Stimulated activated CD8-positive, alpha-beta memory T cell treated with anti-CD3 and anti-CD28 coated beads, Interleukin-12 subunit alpha, Interleukin-12 subunit beta, amount 100 ng/mL, for 24 hours (primary cell): ENCODE results near the gene CEMP1.
"Not testable (repeated sequence)": the region's sequence is repeated elsewhere in the genome, so short reads cannot be mapped to it uniquely, and the experiment has no call there.

Source experiments
- DNase-seq: peaks from one replicate; pipeline ENCODE4 v3.0.0-alpha.2; 2020; ENCODE audit errors: extremely low read depth

The CEMP1 gene, protein sequence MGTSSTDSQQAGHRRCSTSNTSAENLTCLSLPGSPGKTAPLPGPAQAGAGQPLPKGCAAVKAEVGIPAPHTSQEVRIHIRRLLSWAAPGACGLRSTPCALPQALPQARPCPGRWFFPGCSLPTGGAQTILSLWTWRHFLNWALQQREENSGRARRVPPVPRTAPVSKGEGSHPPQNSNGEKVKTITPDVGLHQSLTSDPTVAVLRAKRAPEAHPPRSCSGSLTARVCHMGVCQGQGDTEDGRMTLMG

DNA sequence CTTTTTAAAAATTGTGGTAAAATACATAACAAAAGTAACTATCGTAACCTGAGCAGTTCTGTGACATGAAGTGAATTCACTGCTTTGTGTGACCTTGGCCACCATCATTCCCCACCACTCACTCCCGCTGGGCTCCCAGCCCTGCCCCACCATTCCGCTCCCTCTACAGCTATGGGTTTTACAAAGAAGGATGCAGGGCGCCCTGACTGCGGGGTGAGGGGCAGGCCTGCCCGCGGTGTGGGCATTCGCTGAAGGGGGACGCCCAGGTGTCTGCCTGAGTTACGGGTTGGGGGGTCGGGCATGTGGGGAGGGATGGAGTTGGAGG is at the start of gene CEMP1:
Gene CEMP1 (minus strand): TSS at position 38 of the 325 bp plus-strand sequence. CDS start 335 bp downstream, outside the sequence.
- no peak for DNase-seq

DNA sequence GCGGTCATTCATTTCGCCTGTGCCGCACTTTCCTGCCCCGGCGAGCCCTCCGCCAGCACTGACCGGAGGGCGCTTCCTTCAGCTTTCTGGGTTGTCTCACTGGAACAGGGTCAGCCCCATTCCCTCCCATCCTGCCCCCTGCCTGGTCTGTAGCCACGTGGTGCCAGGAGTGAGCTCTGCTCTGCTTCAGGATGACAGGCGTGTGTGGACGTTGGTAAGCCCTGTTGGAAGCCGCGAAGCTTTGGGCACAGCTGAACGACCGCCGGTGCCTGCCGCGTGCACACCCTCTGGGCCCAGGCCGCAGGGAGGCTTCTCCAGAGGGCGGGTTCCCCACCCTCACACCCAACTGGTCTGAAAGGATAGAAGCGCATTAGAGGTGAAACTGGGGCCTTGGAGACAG is 49.6 kb upstream of the CEMP1 start:
- not testable (repeated sequence) for DNase-seq

DNA sequence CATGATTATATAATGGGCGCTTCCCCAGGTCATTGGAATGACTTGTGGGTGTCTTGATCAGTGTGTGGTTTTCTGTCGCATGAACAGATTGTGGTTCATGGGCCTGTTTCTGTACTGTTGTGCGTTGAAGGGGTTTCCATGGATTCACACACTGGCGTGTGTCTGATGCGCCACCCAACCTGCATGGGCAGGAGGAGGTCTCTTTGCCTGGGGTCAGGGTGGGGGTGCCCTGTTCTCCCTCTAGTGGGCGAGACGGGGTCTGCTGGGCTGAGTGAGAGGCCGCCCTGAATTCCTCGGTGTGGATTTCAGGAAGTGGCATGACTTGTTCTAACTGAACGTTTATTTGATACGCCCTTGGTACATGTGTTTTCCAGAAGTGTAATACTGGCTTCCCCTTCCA is 48.9 kb upstream of the CEMP1 start:
- DNase-seq: not testable (repeated sequence)

DNA sequence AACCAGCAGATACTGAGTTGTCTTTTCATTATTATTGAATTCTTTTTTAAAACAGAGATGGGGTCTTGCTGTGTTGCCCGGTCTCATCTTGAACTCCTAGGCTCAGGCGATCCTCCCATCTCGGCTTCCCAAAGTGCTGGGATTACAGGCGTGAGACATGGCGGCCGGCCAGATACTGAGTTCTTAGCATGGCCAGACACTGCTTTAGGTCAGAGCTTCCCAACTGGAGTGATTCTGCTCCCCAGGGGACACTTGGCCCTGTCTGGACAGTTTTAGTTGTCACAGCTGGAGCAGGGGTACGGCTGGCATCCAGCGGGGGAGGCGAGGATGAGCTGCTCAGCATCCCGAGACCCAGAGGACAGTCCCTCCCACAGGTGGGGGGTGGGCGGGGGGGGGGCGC is 47.7 kb upstream of the CEMP1 start:
- not testable (repeated sequence) for DNase-seq

DNA sequence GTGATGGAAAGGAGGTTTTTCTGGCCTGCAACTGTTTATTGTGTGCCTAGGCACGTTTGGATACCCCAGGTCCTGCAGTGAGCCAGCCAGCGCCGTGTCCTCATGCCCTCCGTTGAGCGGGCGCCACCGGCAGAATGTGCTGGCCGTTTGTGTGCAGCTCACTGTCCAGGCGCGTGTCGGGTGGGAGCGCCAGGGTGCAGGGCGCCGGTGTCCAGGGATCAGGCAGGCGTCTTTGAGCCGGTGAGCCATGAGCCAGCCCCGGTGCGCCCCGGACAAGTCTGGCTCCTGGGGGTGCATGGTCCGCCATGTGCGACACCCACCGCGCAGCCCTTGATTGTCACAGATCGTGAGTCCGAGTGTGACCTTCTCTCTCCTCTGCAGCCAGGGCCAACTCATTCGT is 45.8 kb upstream of the CEMP1 start:
- DNase-seq: not testable (repeated sequence)

DNA sequence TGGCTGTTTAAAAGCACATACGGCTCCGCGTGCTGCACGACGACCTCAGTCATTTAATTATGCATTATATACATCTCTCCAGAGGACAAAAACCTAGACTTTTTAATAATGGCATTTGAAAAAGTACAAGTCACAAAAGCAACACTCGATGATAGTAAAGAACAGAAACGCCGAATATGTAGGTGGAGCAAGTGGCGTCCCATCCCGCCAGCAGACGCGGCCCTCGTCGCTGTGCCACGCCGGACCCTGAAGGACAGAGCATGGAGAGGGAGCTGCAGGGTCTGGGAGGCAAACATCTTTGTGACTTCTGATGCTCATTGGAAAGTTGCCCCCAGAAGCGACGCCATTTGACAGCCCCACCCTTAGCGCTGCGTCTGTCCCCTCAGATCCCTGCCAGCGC is 44.6 kb upstream of the CEMP1 start:
- DNase-seq: not testable (repeated sequence)

DNA sequence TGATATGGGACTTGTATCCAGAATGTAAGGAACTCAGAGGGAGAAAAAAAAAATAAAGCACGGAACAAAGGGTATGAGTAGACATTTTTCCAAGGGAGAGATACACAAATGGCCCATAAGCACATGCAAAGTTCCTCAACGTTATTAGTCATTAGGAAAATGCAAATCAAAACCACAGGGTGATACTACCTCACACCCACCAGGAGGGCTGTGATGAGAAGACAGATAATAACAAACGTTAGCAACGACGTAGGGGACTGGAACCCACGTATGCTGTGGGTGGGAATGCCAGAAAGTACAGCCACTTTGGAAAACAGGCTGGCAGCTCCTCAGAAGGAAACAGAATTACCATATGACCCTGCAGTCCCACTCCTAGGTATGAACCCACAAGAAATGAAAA is 41.5 kb upstream of the CEMP1 start:
- DNase-seq: not testable (repeated sequence)

DNA sequence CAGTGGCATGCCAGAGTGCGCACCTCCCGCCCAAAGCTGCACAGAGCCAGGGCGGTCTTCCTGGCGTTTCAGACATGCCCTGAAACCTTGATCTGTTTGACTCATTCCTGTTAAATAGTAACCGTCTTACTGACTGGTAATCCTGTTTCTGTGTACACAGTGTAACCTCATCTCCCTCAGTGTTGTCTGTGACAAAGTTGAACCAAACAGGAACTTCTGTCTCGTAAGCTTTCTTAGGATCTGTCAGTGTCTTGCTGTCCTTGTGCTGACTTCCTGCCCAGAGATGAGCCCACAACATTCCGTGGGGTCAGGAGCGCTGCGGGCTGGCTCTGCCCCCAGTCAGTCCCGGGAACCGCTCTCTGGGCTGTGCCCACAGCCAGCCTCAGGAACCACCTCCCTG is 37.4 kb upstream of the CEMP1 start:
- DNase-seq: not testable (repeated sequence)

DNA sequence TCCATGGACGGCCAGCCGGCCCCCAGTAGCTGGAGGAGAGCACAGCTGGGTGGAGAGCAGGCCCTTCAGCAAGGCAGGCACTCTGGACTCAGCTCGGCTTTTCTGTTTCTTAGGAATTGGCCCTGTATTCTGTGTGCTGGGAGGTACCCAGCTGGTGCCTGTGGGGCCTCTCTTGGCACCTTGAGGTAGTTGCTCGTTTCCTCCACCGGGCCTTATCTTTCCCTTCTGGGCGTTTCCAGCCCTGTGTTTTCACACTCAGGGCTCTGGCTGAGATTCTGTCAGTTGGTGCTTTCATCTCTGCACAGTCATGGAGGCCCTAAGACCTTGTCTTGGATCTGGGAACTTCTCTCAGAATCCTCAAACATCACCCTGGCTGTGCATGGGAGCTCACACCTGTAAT is 36.3 kb upstream of the CEMP1 start:
- not testable (repeated sequence) for DNase-seq

DNA sequence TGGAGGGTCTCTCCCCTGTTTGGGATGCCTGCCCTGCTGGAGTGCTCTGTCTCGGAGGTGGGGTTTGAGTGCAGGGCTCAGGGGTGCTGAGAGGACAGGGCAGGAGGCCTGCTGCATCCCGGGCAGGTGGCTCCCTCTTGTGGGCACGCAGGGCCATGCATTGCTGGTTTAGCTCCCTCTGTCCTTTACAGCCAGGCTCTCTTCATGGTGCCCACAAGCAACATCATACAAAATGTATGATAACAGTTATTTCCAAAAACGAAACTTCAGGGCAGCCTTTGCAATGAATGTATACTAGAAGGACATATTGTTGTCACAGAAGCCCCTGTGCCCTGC is 29.6 kb upstream of the CEMP1 start:
- not testable (repeated sequence) for DNase-seq

DNA sequence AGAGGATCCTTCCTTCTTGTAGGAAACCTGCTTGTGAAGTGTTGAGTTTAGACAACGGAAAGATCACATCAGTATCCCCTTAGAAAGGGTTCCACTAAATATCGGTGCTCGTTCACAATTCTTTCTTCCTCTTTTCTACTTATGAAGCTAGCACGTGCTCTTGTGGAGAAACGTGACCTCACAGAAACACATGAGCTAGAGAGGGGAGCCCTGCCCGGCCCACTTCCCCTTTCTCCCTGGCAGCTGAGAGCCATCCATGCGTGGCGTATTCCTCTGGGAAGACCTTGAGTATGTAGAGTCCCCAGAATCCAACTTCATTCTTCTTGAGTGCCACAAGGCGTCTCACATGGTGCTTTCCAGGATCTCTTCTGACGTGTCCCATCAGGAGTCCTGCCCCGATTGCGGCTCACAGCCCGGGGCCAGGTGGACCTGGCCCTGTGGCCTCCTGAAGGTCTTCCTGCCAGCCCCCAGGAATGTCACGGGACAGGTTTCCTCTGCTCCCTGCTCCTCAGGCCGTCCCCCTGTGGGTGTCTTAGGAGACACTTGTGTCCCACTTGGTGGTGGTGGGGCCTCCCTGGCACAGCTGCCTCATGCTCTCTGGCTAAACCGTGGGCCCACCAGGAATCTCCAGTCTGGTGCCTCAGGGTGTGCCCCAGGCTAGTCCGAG is 29.1 kb upstream of the CEMP1 start:
- DNase-seq: not testable (repeated sequence)

DNA sequence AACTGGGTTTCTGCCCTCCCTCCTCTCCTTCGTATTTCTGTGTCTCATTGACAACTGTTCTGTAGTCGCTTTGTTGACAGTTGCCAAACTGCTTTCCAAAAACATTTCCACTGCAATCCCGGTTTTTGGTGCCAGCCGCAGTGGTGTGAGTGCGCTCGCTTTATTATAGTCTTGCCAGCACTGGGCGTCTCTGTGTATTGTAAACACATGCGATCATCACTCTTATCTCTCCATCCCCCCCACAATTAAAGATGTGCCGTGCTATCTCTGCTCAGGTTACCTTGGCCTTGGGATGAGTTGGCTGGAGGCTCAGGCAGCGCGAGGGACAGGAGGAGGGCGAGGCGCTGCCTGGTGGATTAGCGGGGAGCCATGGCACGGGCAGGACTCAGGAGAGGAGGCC is 25.9 kb upstream of the CEMP1 start:
- DNase-seq: not testable (repeated sequence)

DNA sequence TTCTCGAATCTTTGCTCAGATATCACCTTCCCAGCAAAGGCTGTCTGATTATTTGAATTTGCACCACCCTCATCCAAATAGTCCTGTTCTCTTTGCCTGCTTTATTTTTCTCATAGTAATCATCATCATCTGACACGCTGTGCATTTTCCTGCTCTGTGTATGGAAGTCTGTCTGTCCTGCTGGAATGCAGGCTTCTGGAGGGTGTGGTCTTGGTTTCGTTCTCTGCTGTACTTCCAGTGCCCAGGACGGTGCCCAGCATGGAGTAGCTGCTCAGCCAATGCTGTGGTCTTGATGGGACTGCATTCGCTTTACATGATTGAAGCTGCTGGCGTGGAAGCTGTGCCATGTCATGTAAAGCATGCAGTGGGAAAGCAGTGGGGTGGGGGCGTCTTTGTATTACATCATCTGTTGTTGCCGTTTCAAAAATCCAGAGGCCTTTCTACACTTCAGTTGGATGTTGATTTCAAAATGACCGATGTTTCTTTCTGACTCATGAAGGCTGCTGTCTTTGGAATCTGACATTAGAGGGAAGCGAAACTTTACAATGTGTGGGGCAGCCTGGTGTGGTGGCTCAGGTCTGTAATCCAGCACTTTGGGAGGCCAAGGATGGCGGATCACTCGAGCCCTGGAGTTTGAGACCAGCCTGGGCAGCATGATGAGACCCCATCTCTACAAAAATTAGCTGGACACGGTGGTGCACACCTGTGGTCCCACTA is 23.7 kb upstream of the CEMP1 start:
- DNase-seq: not testable (repeated sequence)

DNA sequence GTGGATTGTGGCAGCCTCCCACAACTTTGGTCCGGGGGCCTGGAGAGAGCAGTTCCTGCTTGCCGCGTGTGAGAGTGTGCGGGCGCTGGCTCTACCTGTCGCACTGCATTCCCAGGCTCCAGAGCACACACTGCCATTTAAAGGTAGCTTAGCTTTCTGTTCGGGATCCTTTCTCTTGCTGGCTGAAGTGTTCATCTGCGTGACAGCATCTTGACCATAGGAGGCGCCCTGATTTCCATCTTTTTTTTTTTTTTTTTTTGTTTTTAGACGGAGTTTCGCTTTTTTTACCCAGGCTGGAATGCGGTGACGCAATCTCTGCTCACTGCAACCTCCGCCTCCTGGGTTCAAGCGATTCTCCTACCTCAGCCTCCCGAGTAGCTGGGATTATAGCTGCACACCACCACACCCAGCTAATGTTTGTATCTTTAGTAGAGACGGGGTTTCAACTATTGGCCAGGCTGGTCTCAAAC is 20.2 kb upstream of the CEMP1 start:
- not testable (repeated sequence) for DNase-seq

DNA sequence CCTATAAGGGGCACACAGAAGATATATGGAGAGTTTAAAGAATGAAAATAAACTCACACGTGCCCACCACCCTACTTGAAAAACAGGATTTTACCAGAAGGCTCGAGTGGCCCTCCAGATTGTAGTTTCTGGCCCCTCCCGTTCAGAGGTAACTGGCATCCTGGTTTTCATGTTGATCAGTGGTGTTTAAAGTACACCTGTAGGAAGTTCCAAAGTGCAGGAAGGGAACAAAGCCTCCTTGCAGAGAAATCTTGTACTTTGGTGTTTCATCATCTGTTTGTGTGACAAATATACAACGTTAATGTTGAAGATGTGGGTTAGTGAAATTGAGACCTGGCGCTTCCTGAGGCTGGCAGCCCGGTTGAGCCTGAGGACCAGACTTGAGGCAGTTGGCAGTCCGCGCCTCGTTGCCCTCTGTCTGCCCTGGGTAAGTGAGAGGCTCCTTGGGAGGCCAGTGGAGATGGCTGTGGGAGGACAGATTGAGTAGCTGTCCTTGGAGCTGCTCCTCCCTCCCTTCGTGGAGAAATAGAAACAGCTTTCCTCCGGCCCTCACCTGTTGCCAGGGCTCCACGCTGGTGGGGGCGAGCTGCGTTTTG is 19.2 kb upstream of the CEMP1 start:
- DNase-seq: not testable (repeated sequence)

DNA sequence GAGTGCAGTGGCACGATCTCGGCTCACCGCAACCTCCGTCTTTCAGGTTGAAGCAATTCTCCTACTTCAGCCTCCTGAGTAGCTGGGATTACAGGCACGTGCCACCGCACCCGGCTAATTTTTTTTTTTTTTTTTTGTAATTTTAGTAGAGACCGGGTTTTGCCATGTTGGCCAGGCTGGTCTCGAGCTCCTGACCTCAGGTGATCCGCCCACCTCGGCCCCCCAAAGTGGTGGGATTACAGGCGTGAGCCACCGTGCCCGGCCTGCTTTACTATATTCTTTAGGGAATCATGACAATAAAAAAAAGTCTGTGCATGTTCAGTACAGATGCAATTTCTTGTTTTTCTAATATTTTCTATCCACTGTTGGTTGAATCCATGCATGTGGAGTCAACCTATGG is 12.6 kb upstream of the CEMP1 start:
- not testable (repeated sequence) for DNase-seq

DNA sequence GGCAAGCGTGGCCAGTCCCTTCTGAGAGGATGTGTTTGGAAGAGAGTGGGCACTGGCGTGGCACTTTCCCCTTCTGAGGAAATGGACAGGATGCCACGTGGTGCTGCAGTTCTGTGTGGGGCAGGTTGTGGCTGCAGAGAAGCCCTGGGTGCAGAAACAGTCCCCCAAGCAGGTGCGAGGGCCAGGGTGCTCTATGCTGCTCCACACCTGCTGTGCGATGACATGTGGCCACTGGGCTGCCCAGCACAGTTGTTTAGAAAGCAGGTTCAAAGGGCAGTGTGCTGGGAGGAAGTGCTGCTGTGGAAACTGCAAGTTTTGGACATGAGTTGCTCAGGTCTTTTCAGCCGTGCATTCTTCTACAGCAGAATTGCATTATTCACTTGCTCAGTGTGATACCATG is 10.2 kb upstream of the CEMP1 start:
- DNase-seq: not testable (repeated sequence)

DNA sequence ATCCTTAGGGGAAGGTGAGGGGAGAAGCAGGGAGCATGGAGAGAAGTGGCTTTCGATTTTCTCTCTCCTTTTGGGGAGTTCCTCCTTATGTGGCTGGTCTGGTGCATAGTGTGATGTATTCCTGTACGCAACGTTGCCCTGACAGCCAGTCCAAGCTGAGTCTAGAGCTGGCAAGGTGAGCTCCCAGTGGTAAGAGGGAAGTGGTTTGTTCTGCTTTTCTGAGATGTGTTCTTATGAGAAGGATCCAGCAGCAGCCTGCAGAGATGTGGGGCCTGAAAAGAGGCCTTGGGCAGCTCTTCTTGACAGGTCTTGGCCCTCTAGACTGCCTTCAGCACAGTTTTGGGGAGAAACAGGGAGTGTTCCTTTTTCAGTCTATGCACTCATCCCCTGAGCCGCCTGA is 9.7 kb upstream of the CEMP1 start:
- not testable (repeated sequence) for DNase-seq

DNA sequence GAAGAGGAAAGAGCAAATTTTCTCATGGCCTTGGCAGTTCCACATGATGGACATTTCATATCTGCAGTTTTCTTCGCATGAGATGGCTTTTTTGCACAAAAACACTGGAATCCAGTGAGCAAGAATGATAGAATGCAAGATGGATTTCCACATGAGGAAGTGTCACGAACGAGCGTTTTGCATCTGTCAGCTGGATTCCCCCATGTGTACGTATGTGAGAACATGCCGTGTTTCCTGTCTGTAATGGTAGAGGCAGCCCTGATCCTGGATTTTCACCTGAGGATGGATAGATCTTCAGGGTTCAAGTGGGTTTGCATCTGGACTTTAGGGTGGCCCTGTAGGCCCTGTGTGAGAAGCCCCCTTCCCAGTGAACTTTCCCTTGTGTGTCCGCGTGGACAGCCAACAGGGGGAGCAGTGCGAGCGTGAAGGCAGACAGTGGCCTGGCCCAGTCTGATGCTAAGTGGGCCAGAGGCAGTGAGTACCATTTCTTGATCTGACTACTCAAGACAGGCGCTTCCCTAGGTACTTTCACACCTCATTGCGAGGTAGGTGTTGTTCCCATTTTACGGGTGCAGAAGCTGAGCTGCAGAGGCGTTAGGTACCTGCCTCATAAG is 8.7 kb upstream of the CEMP1 start:
- DNase-seq: not testable (repeated sequence)

DNA sequence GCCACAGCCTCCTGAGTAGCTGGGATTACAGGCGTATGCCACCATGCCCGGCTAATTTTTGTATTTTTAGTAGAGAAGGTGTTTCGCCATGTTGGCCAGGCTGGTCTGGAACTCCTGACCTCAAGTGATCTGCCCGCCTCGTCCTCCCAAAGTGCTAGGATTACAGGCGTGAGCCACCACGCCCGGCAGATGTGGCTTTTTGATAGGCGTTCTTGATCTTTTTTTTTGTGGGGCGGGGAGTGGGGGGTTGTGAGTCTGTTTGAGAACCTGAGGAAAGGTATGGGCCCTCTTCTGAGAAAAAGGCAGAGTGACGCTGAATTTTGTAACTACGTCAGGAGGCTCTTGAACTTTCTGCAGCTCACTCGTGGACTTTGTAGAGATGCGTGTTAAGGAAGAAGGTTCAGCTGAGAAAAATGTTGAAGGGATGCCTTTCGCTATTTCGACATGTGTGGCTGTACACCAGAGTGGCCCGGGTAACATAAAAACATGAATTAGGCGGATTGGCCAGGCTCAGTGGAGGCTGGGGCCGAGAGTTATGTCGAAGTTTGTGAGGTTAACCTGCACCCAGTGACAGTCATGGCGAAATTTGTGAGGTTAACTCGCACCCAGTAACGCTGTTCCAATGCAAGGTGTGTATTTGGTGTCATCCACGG is 8.1 kb upstream of the CEMP1 start:
- DNase-seq: not testable (repeated sequence)
